HG03460 (cell line): Measurements from ENCODE around the gene AGO4.
"Not testable (repeated sequence)": the region's sequence is repeated elsewhere in the genome, so short reads cannot be mapped to it uniquely, and the experiment has no call there.

Experiments used
- ATAC-seq: cut with Tn5 transposase; IDR thresholded peaks from one replicate; pipeline ENCODE4 v1.9.1; 2021; ENCODE audit not compliant: unreplicated experiment

The AGO4 gene

DNA sequence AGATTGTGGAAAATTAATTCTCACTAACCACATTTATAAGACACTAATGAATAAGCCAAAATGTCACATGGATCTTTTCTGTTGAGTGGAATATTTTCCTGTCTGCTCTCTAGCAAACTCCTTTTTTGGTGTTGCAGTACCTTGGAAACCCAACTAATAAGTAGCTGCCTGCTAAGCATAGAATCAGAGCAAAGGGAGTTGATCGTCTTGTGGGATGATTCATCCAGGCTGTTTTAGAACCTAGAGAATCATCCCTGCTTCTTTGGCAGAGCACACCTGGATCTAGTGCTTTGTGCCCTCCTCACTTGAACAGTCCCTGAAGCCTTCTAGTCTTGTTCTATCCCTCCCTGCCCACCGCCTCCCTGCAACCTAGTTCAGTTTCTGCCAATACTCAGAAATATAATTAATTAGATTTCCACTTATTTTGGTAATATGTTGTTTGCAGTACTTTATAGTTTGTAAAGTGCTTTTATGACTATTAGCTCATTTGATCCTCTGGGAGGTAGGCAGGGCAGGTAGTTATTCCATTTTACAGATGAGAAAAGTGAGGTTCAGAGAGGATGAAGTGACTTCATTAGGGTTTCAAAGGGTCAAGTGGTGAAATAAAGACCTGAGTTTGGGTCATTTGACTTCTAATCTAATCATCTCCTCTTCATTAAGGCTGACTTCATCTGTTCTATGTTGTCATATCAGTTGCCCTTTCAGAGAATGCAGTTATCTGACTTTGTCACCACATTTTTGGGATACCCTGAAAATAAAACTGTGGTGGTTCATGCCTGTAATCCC, 2.5 kb downstream of the AGO4 start:
- no peak for ATAC-seq

- not testable (repeated sequence) for ATAC-seq
Observed at GRCh38 chr1:35812754-35813153, 4.9 kb downstream of the AGO4 start.

DNA sequence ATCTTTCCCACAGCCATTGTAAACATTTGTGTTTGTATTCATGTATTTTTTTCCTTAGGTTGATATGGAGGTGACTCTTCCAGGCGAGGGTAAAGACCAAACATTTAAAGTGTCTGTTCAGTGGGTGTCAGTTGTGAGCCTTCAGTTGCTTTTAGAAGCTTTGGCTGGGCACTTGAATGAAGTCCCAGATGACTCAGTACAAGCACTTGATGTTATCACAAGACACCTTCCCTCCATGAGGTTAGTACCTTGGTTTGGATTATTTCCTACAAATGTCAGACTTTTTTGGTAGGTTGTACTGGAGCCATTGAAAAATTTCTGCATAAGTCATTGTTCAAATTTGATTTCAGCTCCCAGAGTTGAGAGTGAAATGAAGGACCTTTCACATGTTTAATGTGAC, 17.4 kb downstream of the AGO4 start:
- no peak for ATAC-seq

DNA sequence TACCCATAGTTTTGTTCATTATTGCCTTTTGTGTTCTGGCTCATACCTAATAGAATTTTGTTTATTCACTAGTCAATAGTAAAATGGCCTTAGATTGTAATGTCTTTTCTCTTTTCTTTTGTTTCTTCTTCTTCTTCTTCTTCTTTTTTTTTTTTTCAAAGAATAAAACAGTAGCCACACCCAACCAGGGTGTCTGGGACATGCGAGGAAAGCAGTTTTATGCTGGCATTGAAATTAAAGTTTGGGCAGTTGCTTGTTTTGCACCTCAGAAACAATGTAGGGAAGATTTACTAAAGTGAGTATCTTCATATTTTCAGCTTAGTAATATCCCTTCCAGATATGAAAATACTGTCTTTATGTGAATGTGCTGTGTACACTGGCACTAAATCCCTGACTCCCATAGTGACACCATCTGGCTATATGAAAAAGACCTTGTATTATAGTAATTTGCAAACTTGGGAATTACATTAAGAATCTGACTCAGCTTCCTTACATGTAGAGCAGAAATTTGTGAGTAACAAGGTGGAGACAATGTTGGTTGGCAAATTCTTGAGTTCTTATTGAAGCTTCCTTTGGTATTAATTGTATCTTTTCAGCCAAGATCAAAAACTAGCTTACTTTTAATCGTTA, 24.6 kb downstream of the AGO4 start:
- ATAC-seq = no peak

GRCh38 chr1:35833395-35833794, 25.6 kb downstream of the AGO4 start:
- ATAC-seq = no peak

DNA sequence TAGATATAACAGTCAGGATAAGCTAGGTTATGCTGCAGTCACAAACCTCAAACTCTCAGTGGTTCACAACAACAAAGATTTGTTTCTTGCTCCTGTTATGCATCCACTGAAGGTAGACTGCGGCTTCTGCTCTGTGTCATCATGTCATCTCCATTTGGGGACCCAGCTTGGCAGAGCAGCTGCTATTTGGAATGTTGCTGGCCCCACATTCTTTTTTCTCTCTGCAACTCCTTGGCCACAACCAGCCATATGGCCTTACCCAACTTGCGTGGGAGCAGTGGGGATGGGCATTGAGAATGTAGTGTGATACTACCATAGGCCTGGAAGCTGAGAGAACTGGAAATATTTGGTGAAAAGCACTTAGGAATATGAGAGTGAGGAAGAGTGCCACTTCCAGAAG, 26.4 kb downstream of the AGO4 start:
- no peak for ATAC-seq

- no peak for ATAC-seq
Observed at GRCh38 chr1:35835398-35835797, 27.6 kb downstream of the AGO4 start.

DNA sequence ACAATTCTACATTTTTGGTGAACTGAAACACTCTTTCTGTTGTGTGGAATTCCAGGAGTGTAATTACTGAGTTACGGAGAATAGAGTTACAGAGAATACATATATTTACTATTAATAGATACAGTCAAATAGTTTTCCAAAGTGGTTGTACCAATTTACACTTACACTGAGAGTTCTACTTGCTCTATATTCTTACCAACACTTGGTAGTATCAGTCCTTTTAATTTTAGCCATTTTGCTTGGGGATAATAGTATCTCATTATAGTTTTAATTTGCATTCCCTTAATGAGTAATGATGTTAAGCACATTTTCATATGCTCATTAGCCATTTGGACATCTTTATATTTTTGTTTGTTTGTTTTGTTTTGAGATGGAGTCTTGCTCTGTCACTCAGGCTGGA, 28.9 kb downstream of the AGO4 start:
- no peak for ATAC-seq

GRCh38 chr1:35838693-35839245, 31.0 kb downstream of the AGO4 start:
- ATAC-seq = no peak

DNA sequence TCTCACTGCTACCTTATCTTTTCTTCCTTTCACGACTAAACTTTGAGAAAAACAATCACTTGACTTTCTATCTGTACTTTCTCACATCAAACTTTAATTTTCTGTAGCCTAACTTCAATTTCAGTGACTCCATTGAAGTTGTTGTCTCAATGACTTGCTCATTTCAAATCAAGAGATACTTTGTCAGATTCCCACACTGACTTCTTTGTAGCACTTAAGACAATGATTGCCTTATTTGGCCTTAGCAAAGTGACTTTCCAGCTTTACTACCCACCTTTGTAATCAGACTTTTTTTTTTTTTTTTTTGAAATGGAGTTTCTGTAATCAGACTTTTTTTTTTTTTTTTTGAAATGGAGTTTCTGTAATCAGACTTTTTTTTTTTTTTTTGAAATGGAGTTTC, 37.0 kb downstream of the AGO4 start:
- no peak for ATAC-seq

DNA sequence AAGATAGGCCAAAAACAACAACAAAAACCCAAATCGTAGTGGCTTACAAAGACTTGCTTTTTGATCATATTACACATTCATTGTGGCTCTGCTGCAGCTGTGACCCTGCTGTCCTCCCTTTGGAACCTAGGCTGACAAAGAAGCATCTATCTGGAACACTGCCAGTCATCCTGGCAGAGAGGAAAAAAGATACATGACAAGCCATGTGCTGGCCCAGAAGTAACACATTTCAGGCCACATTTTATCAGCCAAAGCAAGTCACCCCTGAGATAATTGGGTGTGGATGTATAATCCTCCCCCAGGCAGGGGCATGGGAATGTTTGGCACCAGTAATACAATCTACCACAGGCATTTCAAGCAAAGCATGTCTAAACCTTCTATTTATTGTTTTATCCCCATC, 38.0 kb downstream of the AGO4 start:
- no peak for ATAC-seq

DNA sequence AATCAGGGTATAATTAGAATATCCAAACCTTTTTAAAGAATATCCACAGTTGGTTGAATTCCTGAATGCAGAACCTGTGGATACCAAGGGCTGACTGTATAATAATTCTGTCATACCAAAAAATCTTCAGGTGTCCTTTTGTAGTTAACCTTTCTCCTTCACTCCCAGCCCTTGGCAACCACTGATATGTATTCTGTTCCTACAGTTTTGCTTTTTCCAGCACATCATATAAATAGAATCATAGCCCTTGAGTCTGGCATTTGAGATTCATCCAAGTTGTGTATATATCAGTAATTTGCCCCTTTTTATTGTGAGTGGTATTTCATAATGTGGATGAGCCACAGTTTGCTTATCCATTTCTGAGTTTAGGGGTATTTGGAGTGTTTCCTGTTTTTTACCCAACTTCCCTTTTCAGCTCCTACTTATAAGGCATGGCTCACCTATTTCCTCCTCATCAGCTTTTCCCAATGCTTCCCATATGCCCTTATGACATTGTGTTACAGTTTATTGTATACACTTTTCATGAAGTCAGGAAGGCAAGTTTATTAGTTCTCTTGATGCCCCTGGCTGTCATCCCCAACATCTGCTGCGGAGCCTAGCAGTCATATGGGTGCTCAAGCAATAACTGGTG, 40.2 kb downstream of the AGO4 start:
- ATAC-seq = no peak

GRCh38 chr1:35850051-35850450, 42.2 kb downstream of the AGO4 start:
- ATAC-seq = no peak

GRCh38 chr1:35850716-35851115, 42.9 kb downstream of the AGO4 start:
- no peak for ATAC-seq

DNA sequence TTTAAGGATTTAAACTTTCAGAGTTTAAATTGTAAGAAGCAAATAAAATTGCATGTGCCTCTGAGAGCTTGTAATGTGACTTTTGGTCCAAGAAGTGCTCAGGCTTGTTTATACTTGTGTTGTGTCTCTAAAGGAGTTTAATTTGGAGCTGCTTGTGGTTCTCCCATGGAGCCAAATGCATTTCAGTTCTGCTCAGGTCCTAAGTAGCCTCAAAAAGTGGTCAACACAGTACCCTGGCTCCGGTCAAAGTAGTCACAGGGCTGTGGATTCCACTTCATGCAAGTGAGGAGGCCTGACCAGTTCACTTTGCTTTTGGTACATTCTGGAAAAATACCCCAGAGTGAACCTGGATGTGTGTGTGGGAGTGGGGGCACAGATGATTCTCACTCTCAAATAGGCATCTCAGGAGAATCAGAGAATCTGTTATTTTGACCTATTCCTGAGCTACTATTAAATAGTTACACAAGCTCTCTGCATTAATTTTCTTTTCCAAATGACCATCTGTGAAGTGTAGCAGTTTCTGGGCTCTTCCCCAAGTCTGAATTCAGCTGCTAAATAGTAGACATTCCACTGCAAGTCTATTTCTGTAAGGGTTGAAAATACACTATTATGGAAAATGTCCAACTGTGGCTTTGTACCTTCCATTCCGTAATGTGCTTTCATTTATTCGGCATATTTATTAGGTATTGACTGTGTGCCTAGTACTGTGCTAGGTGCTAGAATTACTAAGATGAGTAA, 43.5 kb downstream of the AGO4 start:
- ATAC-seq = no peak

GRCh38 chr1:35852241-35852640, 44.4 kb downstream of the AGO4 start:
- no peak for ATAC-seq

GRCh38 chr1:35854989-35855700, 47.3 kb downstream of the AGO4 start:
- no peak for ATAC-seq

DNA sequence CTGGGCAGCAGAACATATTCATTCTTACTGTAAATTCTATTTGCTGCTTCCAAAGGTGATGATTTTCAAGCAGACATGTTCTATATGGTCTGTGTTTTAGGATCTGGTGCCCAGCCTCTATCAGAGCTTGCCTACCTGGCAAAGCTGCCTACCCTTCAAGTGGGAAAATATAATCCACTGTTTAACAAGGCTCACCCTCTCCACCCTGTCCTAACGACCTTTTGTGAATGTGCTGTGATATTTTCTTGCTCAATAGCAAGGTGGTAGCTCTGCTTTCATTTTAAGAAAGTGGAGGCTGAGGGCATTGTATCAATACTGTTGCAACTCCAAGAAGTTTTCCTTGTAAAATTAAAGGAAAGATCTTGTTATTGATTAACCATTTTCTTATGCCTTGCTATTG, 49.1 kb downstream of the AGO4 start:
- ATAC-seq = no peak

DNA sequence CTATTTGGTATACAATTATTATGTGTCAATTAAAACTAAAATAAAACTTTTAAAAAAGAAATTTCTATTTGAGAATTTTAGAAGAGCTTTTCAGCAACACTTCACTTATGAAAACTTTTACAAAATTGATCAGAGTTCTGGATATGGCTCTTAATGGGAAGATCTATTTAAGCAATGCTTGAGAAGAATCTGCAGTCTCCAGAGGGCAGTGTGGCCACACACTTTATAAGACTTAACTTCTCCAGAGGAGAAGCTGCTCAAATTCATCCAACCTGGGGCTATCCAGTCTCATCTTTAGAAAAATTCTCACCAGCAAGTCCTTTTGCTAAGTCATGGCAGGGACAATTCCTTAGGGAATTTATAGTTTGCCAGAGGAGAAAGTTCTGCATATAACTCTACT, 50.0 kb downstream of the AGO4 start:
- ATAC-seq = no peak

- ATAC-seq = no peak
Observed at GRCh38 chr1:35860696-35861095, 52.9 kb downstream of the AGO4 start.

DNA sequence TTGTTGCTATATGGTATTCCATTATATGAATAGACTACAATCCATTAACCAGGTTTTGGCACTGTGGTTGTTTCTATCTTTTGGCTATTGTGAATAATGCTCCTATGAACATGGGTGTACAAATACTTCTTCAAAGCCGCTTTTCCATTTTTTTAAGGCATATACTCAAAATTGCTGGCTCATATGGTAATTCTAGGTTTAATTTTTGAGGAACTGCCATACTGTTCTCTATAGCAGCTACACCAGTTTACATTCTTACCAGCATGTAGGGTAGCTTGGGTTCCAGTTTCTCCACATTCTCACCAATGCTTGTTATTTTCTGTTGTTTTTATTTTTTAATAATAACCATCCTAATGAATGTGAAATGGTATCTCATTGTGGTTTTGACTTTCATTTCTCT, 55.3 kb downstream of the AGO4 start:
- ATAC-seq = no peak
